Measurements from ENCODE around the gene INHBA. TPM values are rescaled to one million over a fixed set of nuclear protein-coding genes. Genes with fewer than 3 reads are reported as not detected.

The INHBA gene
- total and polyA plus RNA-seq, 2 donors, result 0.14 to 0.64 TPM

DNA sequence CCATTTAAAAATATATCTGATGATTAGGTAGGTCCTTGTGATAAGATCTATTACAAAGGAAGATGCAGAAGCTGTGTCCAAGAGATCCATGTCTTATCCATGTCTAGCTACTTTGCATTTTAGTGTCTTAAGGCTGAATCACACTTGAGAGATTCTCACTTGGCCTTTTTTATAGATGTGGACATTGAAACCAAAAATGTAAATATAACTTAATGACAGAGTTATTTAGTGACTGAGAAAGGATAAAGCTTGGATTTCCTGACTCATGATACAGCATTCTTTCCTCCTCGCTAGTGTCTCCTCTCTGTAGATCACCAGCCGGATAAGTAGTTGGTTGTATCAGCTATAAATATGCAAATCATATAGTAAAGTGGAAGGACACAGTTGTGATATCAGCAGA lies 23.3 kb downstream of the INHBA start:
- no peak for DNase-seq (ENCODE audit: low read depth in 6 of 9, low spot score in 9 of 9)

DNA sequence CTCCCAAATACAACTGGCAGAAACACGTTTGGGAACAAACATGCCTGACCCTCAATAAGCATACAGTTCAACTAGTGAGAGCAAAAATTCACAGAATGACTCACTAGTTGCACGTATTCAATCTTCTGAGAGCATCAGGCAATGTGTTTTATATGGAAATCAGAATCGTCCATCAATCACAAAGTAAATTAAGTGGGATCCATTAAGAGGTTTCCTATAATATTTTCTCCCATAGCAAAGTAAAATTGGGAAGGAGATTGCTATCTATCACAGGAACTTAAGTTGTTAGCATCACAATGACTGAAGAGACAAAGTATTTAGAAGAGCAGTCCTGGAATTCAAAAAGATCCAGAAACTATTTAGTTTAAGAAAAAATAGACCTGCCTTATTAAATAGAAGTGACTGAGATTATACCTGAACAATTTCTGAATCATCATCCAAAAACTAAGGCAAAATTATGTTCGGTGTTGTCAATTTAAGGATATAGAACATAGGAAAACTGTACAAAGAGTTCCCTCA lies 28.3 kb downstream of the INHBA start:
- H3K27me3 ChIP-seq (ENCODE audit: control insufficient read depth in 2 of 2, insufficient read depth in 1 of 2, low read length in 1 of 2), result no peaks in the 10 kb centered on the region
- H3K36me3 ChIP-seq (ENCODE audit: control insufficient read depth in 2 of 2, insufficient read depth in 2 of 2, low read length in 1 of 2), result no peaks in the 10 kb centered on the region
- H3K4me1 ChIP-seq (ENCODE audit: control insufficient read depth in 2 of 2, insufficient read depth in 2 of 2, low read length in 2 of 2), result no peaks in the 10 kb centered on the region
- no peak for DNase-seq (ENCODE audit: low read depth in 6 of 9, low spot score in 9 of 9)
- no peak overlapping the region for H3K4me3 ChIP-seq (ENCODE audit: low read length in 2 of 2)
- no peaks in the 10 kb centered on the region for H3K9me3 ChIP-seq (ENCODE audit: control insufficient read depth in 2 of 2, insufficient read depth in 1 of 2, low read length in 1 of 2)
- no peak overlapping the region for H3K27ac ChIP-seq (ENCODE audit: low read depth in 1 of 2, low read length in 1 of 2)
- WGBS, result 91% methylated on average over 4 of the region's 4 CpGs

More for the DNA sequence above, 23.3 kb downstream of the INHBA start:
- no peak overlapping the region for H3K4me3 ChIP-seq (ENCODE audit: low read length in 2 of 2)
- 96% methylated on average over 2 of the region's 2 CpGs for WGBS
- no peak overlapping the region for H3K27ac ChIP-seq (ENCODE audit: low read depth in 1 of 2, low read length in 1 of 2)
- no peaks in the 10 kb centered on the region for H3K9me3 ChIP-seq (ENCODE audit: control insufficient read depth in 2 of 2, insufficient read depth in 1 of 2, low read length in 1 of 2)
- H3K27me3 ChIP-seq (ENCODE audit: control insufficient read depth in 2 of 2, insufficient read depth in 1 of 2, low read length in 1 of 2), result no peaks in the 10 kb centered on the region
- no peaks in the 10 kb centered on the region for H3K36me3 ChIP-seq (ENCODE audit: control insufficient read depth in 2 of 2, insufficient read depth in 2 of 2, low read length in 1 of 2)
- H3K4me1 ChIP-seq (ENCODE audit: control insufficient read depth in 2 of 2, insufficient read depth in 2 of 2, low read length in 2 of 2), result no peaks in the 10 kb centered on the region

DNA sequence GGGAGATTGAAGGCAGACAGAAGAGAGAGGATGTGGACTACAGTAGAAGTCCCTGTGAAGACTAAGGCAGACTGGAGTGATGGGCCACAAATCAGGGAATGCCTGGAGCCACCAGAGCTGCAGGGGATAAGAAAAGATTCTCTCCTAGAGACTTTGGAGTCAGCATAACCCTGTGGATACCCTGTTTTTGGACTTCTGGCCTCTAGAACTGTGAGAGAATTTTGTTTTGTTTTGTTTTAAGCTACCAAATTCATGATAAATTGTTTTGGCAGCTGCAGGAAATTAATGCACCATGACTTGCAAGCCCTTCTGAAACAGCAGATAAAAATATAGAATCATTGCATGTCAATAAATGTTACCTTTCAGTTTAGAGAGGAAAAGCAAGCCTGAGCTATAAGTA lies 41.3 kb downstream of the INHBA start:
- Histone ChIP-seq H3K9me3 (ENCODE audit: control insufficient read depth in 2 of 2, insufficient read depth in 1 of 2, low read length in 1 of 2) (no peaks in the 10 kb centered on the region), H3K4me3 (ENCODE audit: low read length in 2 of 2) (no peak overlapping the region), H3K27ac (ENCODE audit: low read depth in 1 of 2, low read length in 1 of 2) (no peak overlapping the region), H3K27me3 (ENCODE audit: control insufficient read depth in 2 of 2, insufficient read depth in 1 of 2, low read length in 1 of 2) (no peaks in the 10 kb centered on the region), H3K4me1 (ENCODE audit: control insufficient read depth in 2 of 2, insufficient read depth in 2 of 2, low read length in 2 of 2) (no peaks in the 10 kb centered on the region), H3K36me3 (ENCODE audit: control insufficient read depth in 2 of 2, insufficient read depth in 2 of 2, low read length in 1 of 2) (no peaks in the 10 kb centered on the region)
- no peak for DNase-seq (ENCODE audit: low read depth in 6 of 9, low spot score in 9 of 9)

DNA sequence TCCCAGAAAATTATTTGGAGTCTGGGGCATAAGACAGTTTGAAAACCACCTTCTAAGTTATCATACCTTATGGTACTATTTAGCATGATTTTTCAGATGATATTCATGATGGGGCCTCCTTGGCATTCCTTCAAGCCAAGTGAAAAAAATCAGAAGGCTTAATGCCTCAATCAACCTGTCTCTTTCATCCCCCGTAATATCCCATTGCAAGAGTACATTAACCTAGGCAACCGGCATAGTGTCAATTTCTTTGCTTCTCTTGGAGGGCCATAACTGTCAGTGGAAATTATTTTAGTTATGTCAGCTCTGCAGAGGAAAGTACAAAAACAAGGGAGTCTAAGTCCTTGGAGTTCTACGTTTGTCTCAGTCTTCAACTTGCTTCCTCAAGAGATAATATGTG lies 43.4 kb downstream of the INHBA start:
- no peaks in the 10 kb centered on the region for H3K36me3 ChIP-seq (ENCODE audit: control insufficient read depth in 2 of 2, insufficient read depth in 2 of 2, low read length in 1 of 2)
- H3K9me3 ChIP-seq (ENCODE audit: control insufficient read depth in 2 of 2, insufficient read depth in 1 of 2, low read length in 1 of 2), result no peaks in the 10 kb centered on the region
- no peaks in the 10 kb centered on the region for H3K4me1 ChIP-seq (ENCODE audit: control insufficient read depth in 2 of 2, insufficient read depth in 2 of 2, low read length in 2 of 2)
- no peak for DNase-seq (ENCODE audit: low read depth in 6 of 9, low spot score in 9 of 9)
- no peak overlapping the region for H3K4me3 ChIP-seq (ENCODE audit: low read length in 2 of 2)
- whole genome bisulfite sequencing, result 93% methylated on average over 3 of the region's 3 CpGs
- H3K27me3 ChIP-seq (ENCODE audit: control insufficient read depth in 2 of 2, insufficient read depth in 1 of 2, low read length in 1 of 2), result no peaks in the 10 kb centered on the region
- H3K27ac ChIP-seq (ENCODE audit: low read depth in 1 of 2, low read length in 1 of 2), result no peak overlapping the region

DNA sequence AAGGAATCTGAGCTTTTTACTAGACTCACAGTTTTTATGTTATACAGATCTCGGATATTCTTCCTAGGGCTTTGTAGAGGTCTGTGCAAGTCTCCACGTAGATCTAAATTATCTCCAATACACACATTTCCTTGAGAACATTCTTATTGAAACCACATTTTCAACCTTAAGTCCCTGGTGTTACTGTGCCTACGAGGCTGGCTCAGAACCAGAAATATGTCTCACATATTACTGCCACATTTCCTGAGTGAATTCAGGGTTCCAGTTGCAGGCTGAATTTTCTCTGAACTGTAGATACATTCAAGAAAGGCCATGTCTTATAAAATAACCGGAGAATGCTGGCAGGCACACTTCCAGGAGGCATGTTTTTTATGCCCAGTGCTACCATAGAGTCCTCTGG lies 46.5 kb downstream of the INHBA start:
- H3K27ac ChIP-seq (ENCODE audit: low read depth in 1 of 2, low read length in 1 of 2), result no peak overlapping the region
- no peaks in the 10 kb centered on the region for H3K9me3 ChIP-seq (ENCODE audit: control insufficient read depth in 2 of 2, insufficient read depth in 1 of 2, low read length in 1 of 2)
- H3K27me3 ChIP-seq (ENCODE audit: control insufficient read depth in 2 of 2, insufficient read depth in 1 of 2, low read length in 1 of 2), result no peaks in the 10 kb centered on the region
- no peak overlapping the region for H3K4me3 ChIP-seq (ENCODE audit: low read length in 2 of 2)
- DNase-seq (ENCODE audit: low read depth in 6 of 9, low spot score in 9 of 9), result no peak
- H3K4me1 ChIP-seq (ENCODE audit: control insufficient read depth in 2 of 2, insufficient read depth in 2 of 2, low read length in 2 of 2), result no peaks in the 10 kb centered on the region
- WGBS, result 4% methylated on average over 4 of the region's 4 CpGs
- H3K36me3 ChIP-seq (ENCODE audit: control insufficient read depth in 2 of 2, insufficient read depth in 2 of 2, low read length in 1 of 2), result no peaks in the 10 kb centered on the region

DNA sequence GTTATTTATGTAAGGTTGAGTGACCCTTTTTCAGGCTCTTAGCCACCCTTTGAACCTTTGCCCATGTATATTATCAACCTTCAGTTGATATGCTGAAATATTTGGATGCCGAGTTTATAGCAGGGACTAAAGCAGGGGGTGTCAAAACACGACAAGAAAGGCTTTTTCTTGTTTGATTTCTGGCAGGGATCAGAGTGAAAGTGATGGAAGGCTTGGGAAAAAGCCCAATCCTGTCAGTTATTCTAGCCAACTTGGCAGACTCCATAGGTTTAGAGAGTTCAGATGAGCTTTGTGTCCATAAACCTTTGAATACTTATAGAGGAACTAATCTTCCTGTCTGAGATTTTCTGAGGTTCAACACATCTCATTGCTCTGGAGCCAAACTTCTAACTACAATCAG lies 47.5 kb downstream of the INHBA start:
- H3K9me3 ChIP-seq (ENCODE audit: control insufficient read depth in 2 of 2, insufficient read depth in 1 of 2, low read length in 1 of 2), result no peaks in the 10 kb centered on the region
- no peak overlapping the region for H3K4me3 ChIP-seq (ENCODE audit: low read length in 2 of 2)
- no peaks in the 10 kb centered on the region for H3K36me3 ChIP-seq (ENCODE audit: control insufficient read depth in 2 of 2, insufficient read depth in 2 of 2, low read length in 1 of 2)
- 85% methylated on average over 2 of the region's 2 CpGs for WGBS
- no peak for DNase-seq (ENCODE audit: low read depth in 6 of 9, low spot score in 9 of 9)
- H3K27ac ChIP-seq (ENCODE audit: low read depth in 1 of 2, low read length in 1 of 2), result no peak overlapping the region
- H3K4me1 ChIP-seq (ENCODE audit: control insufficient read depth in 2 of 2, insufficient read depth in 2 of 2, low read length in 2 of 2), result no peaks in the 10 kb centered on the region
- no peaks in the 10 kb centered on the region for H3K27me3 ChIP-seq (ENCODE audit: control insufficient read depth in 2 of 2, insufficient read depth in 1 of 2, low read length in 1 of 2)

DNA sequence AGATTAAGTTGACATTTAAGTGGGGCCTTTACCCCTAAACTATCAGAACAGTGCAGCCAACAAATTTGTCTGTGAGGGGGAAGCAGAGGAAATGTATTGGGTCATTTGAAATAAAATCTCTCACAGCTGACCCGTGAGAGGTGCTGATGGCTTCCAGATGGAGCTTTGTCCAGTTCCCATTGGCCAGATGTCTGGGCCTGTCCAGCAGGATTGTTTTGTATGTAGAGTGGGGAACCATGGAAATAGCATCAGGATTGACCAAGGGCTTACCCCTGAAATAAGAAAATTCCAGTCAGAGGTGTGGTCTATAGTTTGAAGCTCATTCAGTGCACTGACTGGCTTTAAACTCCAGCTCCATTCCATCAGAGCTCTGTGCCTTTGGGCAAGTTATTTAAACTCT lies 50.6 kb downstream of the INHBA start:
- no peak overlapping the region for H3K27ac ChIP-seq (ENCODE audit: low read depth in 1 of 2, low read length in 1 of 2)
- H3K27me3 ChIP-seq (ENCODE audit: control insufficient read depth in 2 of 2, insufficient read depth in 1 of 2, low read length in 1 of 2), result no peaks in the 10 kb centered on the region
- no peaks in the 10 kb centered on the region for H3K9me3 ChIP-seq (ENCODE audit: control insufficient read depth in 2 of 2, insufficient read depth in 1 of 2, low read length in 1 of 2)
- H3K4me3 ChIP-seq (ENCODE audit: low read length in 2 of 2), result no peak overlapping the region
- no peaks in the 10 kb centered on the region for H3K36me3 ChIP-seq (ENCODE audit: control insufficient read depth in 2 of 2, insufficient read depth in 2 of 2, low read length in 1 of 2)
- H3K4me1 ChIP-seq (ENCODE audit: control insufficient read depth in 2 of 2, insufficient read depth in 2 of 2, low read length in 2 of 2), result no peaks in the 10 kb centered on the region
- DNase-seq (ENCODE audit: low read depth in 6 of 9, low spot score in 9 of 9), result no peak
- 58% methylated on average over 1 of the region's 1 CpG for WGBS

DNA sequence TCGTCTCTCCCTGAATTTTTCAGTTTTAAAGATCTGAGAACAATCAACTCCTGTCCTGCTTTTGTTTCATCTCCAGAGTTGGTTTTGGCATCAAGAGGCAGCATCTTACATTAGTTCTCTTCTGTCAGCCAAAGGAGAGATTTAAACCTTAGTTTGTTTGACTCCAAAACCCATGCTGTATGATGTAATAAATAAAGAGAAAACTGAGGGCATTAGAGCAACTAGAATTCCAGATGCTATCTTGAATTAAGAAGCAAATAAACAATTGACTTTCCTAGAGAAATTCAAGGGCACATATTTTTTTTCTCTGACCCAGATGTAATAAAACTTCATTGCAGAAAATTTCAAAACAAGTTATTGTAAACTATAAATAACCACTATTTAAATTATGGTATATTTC lies 54.4 kb downstream of the INHBA start:
- Histone ChIP-seq H3K27me3 (ENCODE audit: control insufficient read depth in 2 of 2, insufficient read depth in 1 of 2, low read length in 1 of 2) (no peaks in the 10 kb centered on the region), H3K4me3 (ENCODE audit: low read length in 2 of 2) (no peak overlapping the region), H3K36me3 (ENCODE audit: control insufficient read depth in 2 of 2, insufficient read depth in 2 of 2, low read length in 1 of 2) (no peaks in the 10 kb centered on the region), H3K4me1 (ENCODE audit: control insufficient read depth in 2 of 2, insufficient read depth in 2 of 2, low read length in 2 of 2) (no peaks in the 10 kb centered on the region), H3K9me3 (ENCODE audit: control insufficient read depth in 2 of 2, insufficient read depth in 1 of 2, low read length in 1 of 2) (no peaks in the 10 kb centered on the region), H3K27ac (ENCODE audit: low read depth in 1 of 2, low read length in 1 of 2) (no peak overlapping the region)
- DNase-seq (ENCODE audit: low read depth in 6 of 9, low spot score in 9 of 9), result no peak
- WGBS, result 92% methylated on average over 1 of the region's 1 CpG

DNA sequence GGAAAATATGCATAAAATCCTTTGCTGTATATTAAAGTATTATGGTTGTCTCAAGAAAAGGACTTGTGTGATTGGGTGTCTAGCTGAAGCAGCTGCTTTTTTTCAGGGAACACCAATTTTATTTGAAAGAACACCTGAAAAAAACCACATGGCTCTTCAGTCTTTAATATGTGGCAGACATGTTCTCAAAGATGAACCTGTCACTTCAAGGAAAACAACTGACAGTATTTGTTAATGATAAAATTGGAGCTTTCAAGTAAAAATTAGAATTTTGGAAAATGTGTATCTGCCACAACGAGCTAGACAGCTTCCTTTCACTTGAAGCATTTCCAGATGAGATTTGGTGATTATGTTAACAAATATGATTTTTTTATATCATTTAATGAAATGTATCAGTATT lies 59.3 kb downstream of the INHBA start:
- no peak overlapping the region for H3K4me3 ChIP-seq (ENCODE audit: low read length in 2 of 2)
- no peaks in the 10 kb centered on the region for H3K4me1 ChIP-seq (ENCODE audit: control insufficient read depth in 2 of 2, insufficient read depth in 2 of 2, low read length in 2 of 2)
- H3K27me3 ChIP-seq (ENCODE audit: control insufficient read depth in 2 of 2, insufficient read depth in 1 of 2, low read length in 1 of 2), result no peaks in the 10 kb centered on the region
- WGBS, result 84% methylated on average over 1 of the region's 1 CpG
- no peaks in the 10 kb centered on the region for H3K36me3 ChIP-seq (ENCODE audit: control insufficient read depth in 2 of 2, insufficient read depth in 2 of 2, low read length in 1 of 2)
- no peak overlapping the region for H3K27ac ChIP-seq (ENCODE audit: low read depth in 1 of 2, low read length in 1 of 2)
- no peaks in the 10 kb centered on the region for H3K9me3 ChIP-seq (ENCODE audit: control insufficient read depth in 2 of 2, insufficient read depth in 1 of 2, low read length in 1 of 2)
- no peak for DNase-seq (ENCODE audit: low read depth in 6 of 9, low spot score in 9 of 9)

DNA sequence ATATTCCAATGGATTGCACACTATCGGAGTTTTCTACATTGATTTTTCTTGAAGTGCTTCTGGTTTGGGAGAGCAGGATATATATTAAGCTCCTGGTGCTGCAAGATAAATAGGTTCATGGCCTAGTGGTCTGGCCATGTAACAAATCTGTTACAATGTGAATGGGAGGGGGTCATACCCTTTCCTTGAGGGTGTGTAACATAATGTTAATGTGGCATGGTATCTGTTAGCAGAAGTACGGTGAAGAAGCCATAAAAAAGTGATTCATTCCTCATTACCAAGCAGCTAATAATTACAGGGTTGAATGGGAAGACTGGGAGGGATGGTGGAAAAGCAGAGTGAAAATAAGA lies 61.2 kb downstream of the INHBA start:
- Histone ChIP-seq H3K4me3 (ENCODE audit: low read length in 2 of 2) (no peak overlapping the region), H3K27ac (ENCODE audit: low read depth in 1 of 2, low read length in 1 of 2) (no peak overlapping the region), H3K9me3 (ENCODE audit: control insufficient read depth in 2 of 2, insufficient read depth in 1 of 2, low read length in 1 of 2) (no peaks in the 10 kb centered on the region), H3K36me3 (ENCODE audit: control insufficient read depth in 2 of 2, insufficient read depth in 2 of 2, low read length in 1 of 2) (no peaks in the 10 kb centered on the region), H3K27me3 (ENCODE audit: control insufficient read depth in 2 of 2, insufficient read depth in 1 of 2, low read length in 1 of 2) (no peaks in the 10 kb centered on the region), H3K4me1 (ENCODE audit: control insufficient read depth in 2 of 2, insufficient read depth in 2 of 2, low read length in 2 of 2) (no peaks in the 10 kb centered on the region)
- WGBS, result 94% methylated on average over 2 of the region's 2 CpGs
- no peak for DNase-seq (ENCODE audit: low read depth in 6 of 9, low spot score in 9 of 9)
